ENCODE data around the gene SMIM43. TPM values are rescaled to one million over a fixed set of nuclear protein-coding genes. Genes with fewer than 3 reads are reported as not detected.

Gene SMIM43
- total and polyA plus RNA-seq, 2 of the 8 experiments (the other 6 are each of a cell fraction or from before 2014, with no cell fraction given) = 0.50 to 0.94 TPM

- no peak overlapping the region for H2BK15ac ChIP-seq (ENCODE audit: low read length)
- TF ChIP-seq FOSL1 (IDR thresholded peaks at IDR 0.05; ENCODE audit: insufficient read depth, low read depth, low read length) (no peak), SP2 (IDR thresholded peaks at IDR 0.05; ENCODE audit: low read length) (no peak), RBBP5 (IDR thresholded peaks at IDR 0.05; ENCODE audit: borderline replicate concordance, low read depth, low read length) (no peak), EZH2 (IDR thresholded peaks at IDR 0.05; ENCODE audit: low read depth, low read length, severe bottlenecking) (no peak), EP300 (IDR thresholded peaks at IDR 0.05; ENCODE audit: borderline replicate concordance in 1 of 2, low read depth in 2 of 2, low read length in 2 of 2) (no peak), MAX (IDR thresholded peaks at IDR 0.05) (no peak), CREB1 (IDR thresholded peaks at IDR 0.05) (no peak), E2F6 (IDR thresholded peaks at IDR 0.05) (no peak), ZNF274 (IDR thresholded peaks at IDR 0.05; ENCODE audit: borderline replicate concordance, extremely low read depth, low read length) (no peak), KDM4A (IDR thresholded peaks at IDR 0.05; ENCODE audit: low read depth, low read length, severe bottlenecking) (no peak), GABPA (IDR thresholded peaks at IDR 0.05; ENCODE audit: borderline replicate concordance, insufficient read depth, low read length) (no peak), TBP (IDR thresholded peaks at IDR 0.05; ENCODE audit: low read depth, low read length) (no peak), SIX5 (IDR thresholded peaks at IDR 0.05; ENCODE audit: low read depth, low read length) (no peak)
Measured at GRCh38 chr4:121717680-121718237, 47.2 kb downstream of the SMIM43 start.

More at GRCh38 chr4:121717680-121718237, 47.2 kb downstream of the SMIM43 start:
- Histone ChIP-seq H3K27ac (ENCODE audit: low read depth, low read length) (no peak overlapping the region), H2AK5ac (ENCODE audit: low read depth, low read length) (no peak overlapping the region), H3K18ac (ENCODE audit: extremely low read depth, low read length) (no peak overlapping the region), H3K36me3 (ENCODE audit: control insufficient read depth in 2 of 4, insufficient read depth in 4 of 4, low read length in 3 of 4) (no peaks in the 10 kb centered on the region), H3K4me1 (replicated peaks in 1 of 4; ENCODE audit: control insufficient read depth in 3 of 4, insufficient read depth in 4 of 4, low read length in 3 of 4) (no peaks in the 10 kb centered on the region), H3K4me2 (ENCODE audit: insufficient read depth in 1 of 2, low read depth in 2 of 2, low read length in 2 of 2) (no peak overlapping the region), H2BK120ac (replicated peaks; ENCODE audit: low read depth, low read length) (no peak overlapping the region), H3K79me1 (ENCODE audit: low read depth, low read length) (no peaks in the 10 kb centered on the region), H2BK20ac (ENCODE audit: low read length) (no peak overlapping the region), H3K79me2 (ENCODE audit: control insufficient read depth in 1 of 2, insufficient read depth in 2 of 2, low read length in 2 of 2) (no peaks in the 10 kb centered on the region), H3K4me3 (ENCODE audit: extremely low read depth in 1 of 4, insufficient read depth in 2 of 4, low read depth in 3 of 4, low read length in 4 of 4) (no peak overlapping the region), H4K91ac (replicated peaks; ENCODE audit: insufficient read length, low read length) (no peak overlapping the region), H4K5ac (ENCODE audit: insufficient read length, low read depth, low read length) (no peak overlapping the region), H3K23ac (ENCODE audit: insufficient read length) (no peak overlapping the region), H2BK12ac (ENCODE audit: low read depth, low read length) (no peak overlapping the region), H3K9ac (replicated peaks in 1 of 4; ENCODE audit: extremely low read depth in 1 of 4, low read depth in 3 of 4, low read length in 3 of 4) (no peak overlapping the region), H2BK5ac (ENCODE audit: low read depth, low read length) (no peak overlapping the region), H3K56ac (replicated peaks; ENCODE audit: insufficient read length, low read depth, low read length) (no peak overlapping the region), H4K20me1 (replicated peaks in 1 of 2; ENCODE audit: control insufficient read depth in 1 of 2, insufficient read depth in 2 of 2, low read length in 2 of 2) (no peaks in the 10 kb centered on the region), H3K9me3 (ENCODE audit: insufficient read depth in 2 of 2, low read depth in 1 of 2, low read length in 1 of 2) (no peaks in the 10 kb centered on the region; a peak in 1 of 4 replicates), H3K27me3 (replicated peaks in 1 of 4; ENCODE audit: control insufficient read depth in 3 of 4, extremely low read depth in 1 of 4, insufficient read depth in 3 of 4, low read length in 3 of 4) (no peaks in the 10 kb centered on the region), H3K14ac (ENCODE audit: insufficient read length) (no peak overlapping the region), H3K4ac (replicated peaks; ENCODE audit: insufficient read length, low read depth, low read length) (no peak overlapping the region), H2AFZ (ENCODE audit: low read length) (peak overlapping the region; percentile 66; the same call in 1 of the 2 replicates), H4K8ac (ENCODE audit: extremely low read depth, insufficient read depth, low read length) (no peak overlapping the region), H3K23me2 (ENCODE audit: low read depth, low read length) (no peaks in the 10 kb centered on the region)
- ChIA-PET CTCF (ENCODE audit: partially characterized antibody) (interaction anchor here (1.0 to 1.6 kb wide), 3 partner anchors 9 to 19 kb away, joined by 3 to 4 read pairs (median 3); no protein-coding TSS in a partner anchor), POLR2A (ENCODE audit: partially characterized antibody) (no interaction called here)
- FAIRE-seq (no peak), DNase-seq (ENCODE audit: low read depth in 1 of 2, low spot score in 2 of 2) (no peak)
- WGBS, 2 experiments (ENCODE audit: extremely low coverage in 1 of 2, insufficient coverage in 1 of 2, insufficient read length in 1 of 2, insufficient replicate concordance in 2 of 2, low coverage in 1 of 2, low lambda C conversion rate in 2 of 2, missing lambda C conversion rate in 1 of 2) = 67% methylated on average over 4 of the region's 4 CpGs; no CpG with 5 or more reads in 1 of the 2 experiments

All from H1 (cell line).